Ishikawa (cell line): ENCODE results near the gene GRM3.

Source experiments
- CEBPB ChIP-seq: IDR thresholded peaks from 2 replicates; pipeline ENCODE4 v1.6.1; 2012
- CREB1 ChIP-seq: IDR thresholded peaks from 2 replicates; pipeline ENCODE4 v1.6.1; 2012; ENCODE audit warnings: low read depth
- EGR1 ChIP-seq: IDR thresholded peaks from 2 replicates; pipeline ENCODE4 v1.6.1; 2012
- EP300 ChIP-seq: IDR thresholded peaks from 2 replicates; pipeline ENCODE4 v1.6.1; 2012; ENCODE audit warnings: borderline replicate concordance
- FOXM1 ChIP-seq: IDR thresholded peaks from 2 replicates; pipeline ENCODE4 v1.6.1; 2012; ENCODE audit warnings: low read depth, borderline replicate concordance
- NFIC ChIP-seq: IDR thresholded peaks from 2 replicates; pipeline ENCODE4 v1.6.1; 2012
- RAD21 ChIP-seq: IDR thresholded peaks from 2 replicates; pipeline ENCODE4 v1.6.1; 2012; ENCODE audit warnings: low read depth
- REST ChIP-seq: IDR thresholded peaks from 2 replicates; pipeline ENCODE4 v1.6.1; 2012; ENCODE audit warnings: low read depth, mild to moderate bottlenecking
- TAF1 ChIP-seq: IDR thresholded peaks from 2 replicates; pipeline ENCODE4 v1.6.1; 2012; ENCODE audit warnings: low read depth, mild to moderate bottlenecking
- TCF12 ChIP-seq: IDR thresholded peaks from 2 replicates; pipeline ENCODE4 v1.6.1; 2012; ENCODE audit warnings: low read depth
- TEAD4 ChIP-seq: IDR thresholded peaks from 2 replicates; pipeline ENCODE4 v1.6.1; 2012
- YY1 ChIP-seq: IDR thresholded peaks from 2 replicates; pipeline ENCODE4 v1.6.1; 2012; ENCODE audit warnings: low read depth
- ZBTB7A ChIP-seq: IDR thresholded peaks from 2 replicates; pipeline ENCODE4 v1.6.1; 2012; ENCODE audit warnings: low read depth
- TF ChIP-seq, protein P1 (sequence below): IDR thresholded peaks from 2 replicates; pipeline ENCODE4 v1.6.1; 2012
- TF ChIP-seq, protein P2 (sequence below): IDR thresholded peaks from 2 replicates; pipeline ENCODE4 v1.6.1; 2012

The GRM3 gene

DNA sequence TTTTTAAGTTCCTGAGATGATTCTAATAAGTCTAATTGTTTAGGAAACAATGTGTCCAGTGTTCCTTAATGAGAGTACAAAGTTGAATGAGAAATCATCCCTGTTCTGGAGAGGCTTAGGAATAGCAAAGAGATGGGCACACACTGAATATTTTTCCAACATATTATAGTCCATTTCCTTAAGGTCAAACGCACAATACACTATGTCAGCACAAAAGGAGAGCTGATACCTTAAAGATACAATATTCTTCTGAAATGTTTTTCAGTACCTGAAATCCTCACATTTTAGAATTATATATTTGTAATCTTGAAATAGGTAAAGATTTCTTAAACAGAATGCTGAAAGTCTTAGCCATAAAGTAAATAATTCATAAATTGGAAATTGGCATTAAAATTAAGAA lies 183.2 kb downstream of the GRM3 start:
- TF ChIP-seq YY1 (no peak), NFIC (no peak), FOXM1 (no peak), EP300 (no peak), RAD21 (no peak), TAF1 (no peak), CREB1 (no peak), TEAD4 (no peak), ZBTB7A (no peak), EGR1 (no peak), CEBPB (no peak), REST (no peak), TCF12 (no peak)
- TF ChIP-seq, protein P1, sequence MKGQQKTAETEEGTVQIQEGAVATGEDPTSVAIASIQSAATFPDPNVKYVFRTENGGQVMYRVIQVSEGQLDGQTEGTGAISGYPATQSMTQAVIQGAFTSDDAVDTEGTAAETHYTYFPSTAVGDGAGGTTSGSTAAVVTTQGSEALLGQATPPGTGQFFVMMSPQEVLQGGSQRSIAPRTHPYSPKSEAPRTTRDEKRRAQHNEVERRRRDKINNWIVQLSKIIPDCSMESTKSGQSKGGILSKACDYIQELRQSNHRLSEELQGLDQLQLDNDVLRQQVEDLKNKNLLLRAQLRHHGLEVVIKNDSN: no peak
- TF ChIP-seq, protein P2, sequence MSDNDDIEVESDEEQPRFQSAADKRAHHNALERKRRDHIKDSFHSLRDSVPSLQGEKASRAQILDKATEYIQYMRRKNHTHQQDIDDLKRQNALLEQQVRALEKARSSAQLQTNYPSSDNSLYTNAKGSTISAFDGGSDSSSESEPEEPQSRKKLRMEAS: no peak

DNA sequence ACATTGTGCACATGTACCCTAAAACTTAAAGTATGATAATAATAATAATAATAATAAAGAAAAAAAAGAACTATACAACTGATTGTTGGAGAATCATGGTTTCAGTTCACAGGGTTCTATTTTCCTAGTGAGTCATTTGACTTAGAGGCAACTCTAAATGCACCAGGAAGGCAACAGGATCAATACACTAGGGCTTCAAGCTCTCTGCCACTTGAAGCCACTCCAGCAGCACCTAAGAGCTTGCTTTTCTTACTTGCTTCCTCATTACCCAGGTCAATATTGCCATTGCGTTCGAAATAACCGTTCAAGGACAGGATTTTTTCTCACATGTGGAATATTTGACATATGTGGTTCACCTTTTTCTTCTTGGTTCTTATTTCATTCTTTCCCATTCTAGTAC lies 189.7 kb downstream of the GRM3 start:
- no peak for TF ChIP-seq TEAD4

- TF ChIP-seq TAF1: no peak
- TF ChIP-seq, protein P1: no peak
- TF ChIP-seq TCF12: no peak
- TF ChIP-seq, protein P2: no peak
These were observed 193.5 kb downstream of the GRM3 start for GRCh38 chr7:86837235-86837634.

DNA sequence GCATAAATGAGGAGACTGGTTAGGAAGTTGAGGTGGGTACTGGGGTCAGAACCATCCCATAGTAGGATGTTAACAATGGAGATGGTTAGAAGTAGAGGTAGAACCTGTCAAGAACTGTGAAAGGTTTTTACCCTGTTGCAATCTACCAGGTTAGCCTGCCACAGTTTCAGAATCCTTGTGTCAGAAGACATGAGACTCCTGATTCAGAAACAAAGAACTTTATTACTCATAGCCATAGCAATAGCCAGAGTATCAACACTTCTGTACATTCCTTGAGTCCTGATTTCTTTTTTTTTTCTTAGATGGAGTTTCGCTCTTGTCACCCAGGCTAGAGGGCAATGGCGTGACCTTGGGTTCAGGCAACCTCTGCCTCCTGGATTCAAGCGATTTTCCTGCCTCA lies 200.9 kb downstream of the GRM3 start:
- TF ChIP-seq NFIC (no peak), TCF12 (no peak), REST (no peak), TEAD4 (no peak), RAD21 (no peak), FOXM1 (no peak)

DNA sequence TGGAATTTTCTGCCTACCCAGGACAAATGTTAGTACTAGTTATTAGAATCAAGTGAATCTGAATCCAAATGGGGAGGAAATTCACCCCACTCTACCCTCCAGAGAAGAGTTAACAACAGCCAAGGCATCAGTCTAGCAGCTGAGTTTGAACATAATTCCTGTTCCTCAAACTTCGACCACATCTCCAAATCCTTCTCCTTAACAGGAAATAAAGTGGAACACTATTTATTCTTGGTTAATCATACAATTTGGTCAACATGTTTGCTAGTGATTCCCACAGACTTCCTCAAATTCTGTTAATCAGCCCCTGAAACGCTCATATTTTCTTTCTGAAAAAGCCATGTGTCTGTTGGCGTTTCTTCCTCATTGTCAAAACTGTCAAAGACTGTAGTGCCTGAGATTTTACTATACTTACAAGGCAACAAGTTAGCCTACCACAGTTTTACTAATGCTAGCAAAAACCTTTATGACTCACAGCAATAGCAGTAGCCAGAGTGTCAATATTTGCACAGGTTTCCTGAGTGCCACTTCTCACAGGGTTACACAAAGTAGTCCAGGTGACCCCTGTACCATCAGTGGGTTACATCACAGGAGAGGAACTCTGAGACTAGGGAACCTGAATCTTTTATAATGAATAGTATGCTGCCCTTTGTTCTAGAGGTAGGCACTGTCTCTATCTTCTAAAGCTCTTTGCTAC lies 202.9 kb downstream of the GRM3 start:
- TF ChIP-seq TCF12: no peak
- no peak for TF ChIP-seq CREB1
- TF ChIP-seq TEAD4: no peak
- no peak for TF ChIP-seq EGR1
- TF ChIP-seq REST: no peak
- TF ChIP-seq, protein P2: no peak
- TF ChIP-seq, protein P1: no peak
- TF ChIP-seq EP300: no peak
- no peak for TF ChIP-seq ZBTB7A
- TF ChIP-seq CEBPB: no peak
- TF ChIP-seq YY1: no peak
- TF ChIP-seq RAD21: no peak
- TF ChIP-seq TAF1: no peak
- no peak for TF ChIP-seq FOXM1
- no peak for TF ChIP-seq NFIC
